Loucy (cell line): ENCODE measurements around the gene ERGIC3.

Source experiments
- CTCF ChIP-seq: fragments of 200-600 bp; sonication (generic); conservative IDR thresholded peaks from 2 replicates; pipeline ENCODE4 v1.5.1; 2014; ENCODE audit warnings: mild to moderate bottlenecking, antibody characterized with exemption, low read length
- EZH2phosphoT487 ChIP-seq: fragments of 200-600 bp; IDR thresholded peaks from 2 replicates; pipeline ENCODE4 v1.6.1; 2018; ENCODE audit warnings: antibody characterized with exemption, mild to moderate bottlenecking, moderate library complexity, borderline replicate concordance

GRCh38 chr20:35561671-35562070 is 19.8 kb downstream of the ERGIC3 start:
- no peak for TF ChIP-seq CTCF
- TF ChIP-seq EZH2phosphoT487 = no peak
